NOMO-1 (cell line): ENCODE results near the gene KANSL2.

Source experiments
- DNase-seq, 2 experiments: peaks; one replicate each; lab custom pipeline; 2025; ENCODE audit not compliant: unreplicated experiment in 2 of 2; lab: John Stamatoyannopoulos, UW

KANSL2 gene

GRCh38 chr12:48615681-48616080 is 66.4 kb downstream of the KANSL2 start:
- DNase-seq, result no peak

- no peak for DNase-seq
These were observed 68.7 kb downstream of the KANSL2 start for GRCh38 chr12:48613321-48613720.
